Body of pancreas (tissue), 4 donors: ENCODE measurements around the gene DOCK4.

Source experiments
- POLR2A ChIP-seq, 3 donors: fragments of 450-650 bp; IDR thresholded peaks; one replicate each; pipeline ENCODE4 v1.6.1; 2016; ENCODE audit warnings: antibody characterized with exemption in 3 of 3, mild to moderate bottlenecking in 2 of 3
- TF ChIP-seq, protein P1 (sequence below), 7 experiments: fragments of 450-650 bp in 4 of 7; fragments of 200-600 bp in 3 of 7; sonication (generic) in 3 of 7; IDR thresholded peaks; one replicate each; pipeline ENCODE4 v1.5.1; 2016 to 2019; ENCODE audit warnings: antibody characterized with exemption in 7 of 7

GRCh38 chr7:111762211-111762610 is 444.0 kb downstream of the DOCK4 start:
- TF ChIP-seq, protein P1, sequence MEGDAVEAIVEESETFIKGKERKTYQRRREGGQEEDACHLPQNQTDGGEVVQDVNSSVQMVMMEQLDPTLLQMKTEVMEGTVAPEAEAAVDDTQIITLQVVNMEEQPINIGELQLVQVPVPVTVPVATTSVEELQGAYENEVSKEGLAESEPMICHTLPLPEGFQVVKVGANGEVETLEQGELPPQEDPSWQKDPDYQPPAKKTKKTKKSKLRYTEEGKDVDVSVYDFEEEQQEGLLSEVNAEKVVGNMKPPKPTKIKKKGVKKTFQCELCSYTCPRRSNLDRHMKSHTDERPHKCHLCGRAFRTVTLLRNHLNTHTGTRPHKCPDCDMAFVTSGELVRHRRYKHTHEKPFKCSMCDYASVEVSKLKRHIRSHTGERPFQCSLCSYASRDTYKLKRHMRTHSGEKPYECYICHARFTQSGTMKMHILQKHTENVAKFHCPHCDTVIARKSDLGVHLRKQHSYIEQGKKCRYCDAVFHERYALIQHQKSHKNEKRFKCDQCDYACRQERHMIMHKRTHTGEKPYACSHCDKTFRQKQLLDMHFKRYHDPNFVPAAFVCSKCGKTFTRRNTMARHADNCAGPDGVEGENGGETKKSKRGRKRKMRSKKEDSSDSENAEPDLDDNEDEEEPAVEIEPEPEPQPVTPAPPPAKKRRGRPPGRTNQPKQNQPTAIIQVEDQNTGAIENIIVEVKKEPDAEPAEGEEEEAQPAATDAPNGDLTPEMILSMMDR (IDR thresholded peaks at IDR 0.05) = no peak
- TF ChIP-seq POLR2A (IDR thresholded peaks at IDR 0.05) = no peak
